ENCODE data around the gene RPS27L. TPM values are rescaled to one million over a fixed set of nuclear protein-coding genes. Genes with fewer than 3 reads are reported as not detected.

RPS27L gene
- total RNA-seq, 1 experiment from 2014 or later = 193 TPM

GRCh38 chr15:63163217-63163616 is 5.9 kb upstream of the RPS27L start:
- Histone ChIP-seq H3K4me3 (no peak overlapping the region), H3K27me3 (no peaks in the 10 kb centered on the region), H3K36me3 (no peaks in the 10 kb centered on the region), H3K9me3 (peaks cover 5% of the 10 kb centered on the region; the same call in 1 of the 2 replicates)
- DNase-seq = no peak

GRCh38 chr15:63160638-63161037 is 3.4 kb upstream of the RPS27L start:
- Histone ChIP-seq H3K9me3 (no peaks in the 10 kb centered on the region), H3K27me3 (no peaks in the 10 kb centered on the region), H3K36me3 (no peaks in the 10 kb centered on the region; the same call in 1 of the 2 replicates), H3K4me3 (no peak overlapping the region)
- DNase-seq = no peak

GRCh38 chr15:63157891-63158431 is 684 bp upstream of the RPS27L start:
- peaks cover 16% of the 10 kb centered on the region for H3K36me3 ChIP-seq

GRCh38 chr15:63156755-63157117 is 541 bp downstream of the RPS27L start:
- peak overlapping the region; percentile 80 for H3K4me3 ChIP-seq
- peak; percentile 23 for DNase-seq
- no peaks in the 10 kb centered on the region for H3K27me3 ChIP-seq
- H3K9me3 ChIP-seq = no peaks in the 10 kb centered on the region
- peaks cover 21% of the 10 kb centered on the region for H3K36me3 ChIP-seq

More at GRCh38 chr15:63157891-63158431, 684 bp upstream of the RPS27L start:
- Histone ChIP-seq H3K9me3 (no peaks in the 10 kb centered on the region), H3K4me3 (peak overlapping the region; percentile 80), H3K27me3 (no peaks in the 10 kb centered on the region)
- peak; percentile 72 for DNase-seq

GRCh38 chr15:63156086-63156710 is 1.1 kb downstream of the RPS27L start:
- Histone ChIP-seq H3K27me3 (no peaks in the 10 kb centered on the region), H3K36me3 (peaks cover 21% of the 10 kb centered on the region), H3K9me3 (no peaks in the 10 kb centered on the region), H3K4me3 (peak overlapping the region; percentile 80)
- DNase-seq = no peak

GRCh38 chr15:63155486-63155885 is 1.8 kb downstream of the RPS27L start:
- Histone ChIP-seq H3K27me3 (no peaks in the 10 kb centered on the region), H3K36me3 (peaks cover 21% of the 10 kb centered on the region), H3K9me3 (no peaks in the 10 kb centered on the region), H3K4me3 (peak overlapping the region; percentile 80)
- no peak for DNase-seq

GRCh38 chr15:63151665-63152064 is 5.6 kb downstream of the RPS27L start:
- Histone ChIP-seq H3K4me3 (no peak overlapping the region), H3K27me3 (no peaks in the 10 kb centered on the region), H3K36me3 (peaks cover 33% of the 10 kb centered on the region), H3K9me3 (no peaks in the 10 kb centered on the region)
- DNase-seq = no peak

- Histone ChIP-seq H3K9me3 (peaks cover 1% of the 10 kb centered on the region; the same call in 1 of the 2 replicates), H3K4me3 (no peak overlapping the region), H3K36me3 (peaks cover 20% of the 10 kb centered on the region), H3K27me3 (no peaks in the 10 kb centered on the region)
- no peak for DNase-seq
These were observed 10.6 kb downstream of the RPS27L start for GRCh38 chr15:63146684-63147083.

- DNase-seq = no peak
- Histone ChIP-seq H3K9me3 (peaks cover 1% of the 10 kb centered on the region; the same call in 1 of the 2 replicates), H3K36me3 (peaks cover 22% of the 10 kb centered on the region)
These were observed 11.9 kb downstream of the RPS27L start for GRCh38 chr15:63145426-63145825.

GRCh38 chr15:63140936-63141335 is 16.3 kb downstream of the RPS27L start:
- Histone ChIP-seq H3K27me3 (no peaks in the 10 kb centered on the region), H3K4me3 (no peak overlapping the region), H3K36me3 (peaks cover 10% of the 10 kb centered on the region), H3K9me3 (peaks cover 1% of the 10 kb centered on the region; the same call in 1 of the 2 replicates)
- no peak for DNase-seq

More at GRCh38 chr15:63145426-63145825, 11.9 kb downstream of the RPS27L start:
- H3K27me3 ChIP-seq = no peaks in the 10 kb centered on the region
- no peak overlapping the region for H3K4me3 ChIP-seq

- no peaks in the 10 kb centered on the region for H3K9me3 ChIP-seq
- no peak for DNase-seq
- no peaks in the 10 kb centered on the region for H3K27me3 ChIP-seq
- peaks cover 9% of the 10 kb centered on the region for H3K36me3 ChIP-seq
- H3K4me3 ChIP-seq = no peak overlapping the region
These were observed 20.5 kb downstream of the RPS27L start for GRCh38 chr15:63136742-63137141.

- peaks cover 10% of the 10 kb centered on the region for H3K36me3 ChIP-seq
- no peaks in the 10 kb centered on the region for H3K27me3 ChIP-seq
- H3K4me3 ChIP-seq = no peak overlapping the region
- peak; percentile 45 for DNase-seq
- no peaks in the 10 kb centered on the region for H3K9me3 ChIP-seq
These were observed 21.5 kb downstream of the RPS27L start for GRCh38 chr15:63135804-63136203.

- Histone ChIP-seq H3K27me3 (no peaks in the 10 kb centered on the region), H3K9me3 (no peaks in the 10 kb centered on the region), H3K36me3 (peaks cover 9% of the 10 kb centered on the region), H3K4me3 (no peak overlapping the region)
- peak; percentile 14 for DNase-seq
These were observed 22.0 kb downstream of the RPS27L start for GRCh38 chr15:63135281-63135680.

GRCh38 chr15:63134245-63134985 is 22.9 kb downstream of the RPS27L start:
- H3K36me3 ChIP-seq = peaks cover 16% of the 10 kb centered on the region
- H3K9me3 ChIP-seq = no peaks in the 10 kb centered on the region
- H3K27me3 ChIP-seq = no peaks in the 10 kb centered on the region
- H3K4me3 ChIP-seq = no peak overlapping the region
- DNase-seq = no peak

- no peak overlapping the region for H3K4me3 ChIP-seq
- H3K9me3 ChIP-seq = no peaks in the 10 kb centered on the region
- DNase-seq = no peak
- no peaks in the 10 kb centered on the region for H3K27me3 ChIP-seq
- H3K36me3 ChIP-seq = peaks cover 16% of the 10 kb centered on the region
These were observed 23.5 kb downstream of the RPS27L start for GRCh38 chr15:63133786-63134185.

- Histone ChIP-seq H3K4me3 (no peak overlapping the region), H3K9me3 (no peaks in the 10 kb centered on the region), H3K27me3 (no peaks in the 10 kb centered on the region), H3K36me3 (peaks cover 36% of the 10 kb centered on the region)
- DNase-seq = no peak
These were observed 30.6 kb downstream of the RPS27L start for GRCh38 chr15:63126726-63127125.

- peaks cover 27% of the 10 kb centered on the region for H3K36me3 ChIP-seq
- no peak overlapping the region for H3K4me3 ChIP-seq
- DNase-seq = no peak
These were observed 32.8 kb downstream of the RPS27L start for GRCh38 chr15:63124506-63124905.

More at GRCh38 chr15:63124506-63124905, 32.8 kb downstream of the RPS27L start:
- Histone ChIP-seq H3K9me3 (peaks cover 7% of the 10 kb centered on the region), H3K27me3 (no peaks in the 10 kb centered on the region)

Measured in MG63 (cell line).